Measurements from ENCODE around the gene WDFY2.

GRCh38 chr13:51612867-51613266, 28.6 kb downstream of the WDFY2 start:
- TF ChIP-seq CTCF (IDR thresholded peaks at IDR 0.05) (no peak), POLR2A (IDR thresholded peaks at IDR 0.05) (no peak)

Measured in body of pancreas (tissue), 4 donors.